Spleen (tissue), 7 donors: ENCODE data around the gene PARD6A.

Experiments
- POLR2A ChIP-seq, 3 donors: fragments of 450-650 bp; IDR thresholded peaks; one replicate each; pipeline ENCODE4 v1.5.1; 2017; ENCODE audit warnings: antibody characterized with exemption in 3 of 3, mild to moderate bottlenecking in 1 of 3
- TF ChIP-seq, protein P1 (sequence below), 11 experiments: fragments of 200-600 bp in 7 of 11; fragments of 450-650 bp in 4 of 11; sonication (generic) in 4 of 11; IDR thresholded peaks in 8 of 11; conservative IDR thresholded peaks in 3 of 11; 1 replicate in 7 of 11; 2 replicates in 4 of 11; pipeline versions ENCODE4 v1.4.0 to v1.8.0; 2016 to 2021; ENCODE audit warnings: antibody characterized with exemption in 11 of 11, inconsistent platforms in 4 of 11, mild to moderate bottlenecking in 1 of 11
- donor health status: DM: no; HTN: no; CAD: no; lungs with moderate emphysema.
- donor health status: DM: no; HTN: no; CAD: no.
- donor health status: DM: no; HTN: no; CAD: no.

DNA sequence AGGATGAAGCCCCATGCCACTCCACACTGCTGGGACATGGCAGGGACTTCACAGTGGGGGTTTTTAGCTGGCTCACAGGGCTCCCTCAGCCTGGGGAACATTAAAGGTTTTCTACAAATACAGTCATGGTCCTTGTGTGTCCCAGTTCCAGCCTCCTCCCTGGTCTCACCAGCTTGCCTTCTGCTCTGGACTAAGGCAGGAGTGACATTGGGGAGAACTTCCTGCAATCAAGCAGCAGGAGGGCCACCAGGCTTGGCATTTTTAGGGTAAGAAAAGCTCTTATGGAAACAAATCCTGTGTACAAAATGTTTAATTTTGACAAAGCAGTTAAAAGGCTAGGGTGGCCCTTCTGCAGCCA, 1.9 kb downstream of the PARD6A start:
- TF ChIP-seq, protein P1, sequence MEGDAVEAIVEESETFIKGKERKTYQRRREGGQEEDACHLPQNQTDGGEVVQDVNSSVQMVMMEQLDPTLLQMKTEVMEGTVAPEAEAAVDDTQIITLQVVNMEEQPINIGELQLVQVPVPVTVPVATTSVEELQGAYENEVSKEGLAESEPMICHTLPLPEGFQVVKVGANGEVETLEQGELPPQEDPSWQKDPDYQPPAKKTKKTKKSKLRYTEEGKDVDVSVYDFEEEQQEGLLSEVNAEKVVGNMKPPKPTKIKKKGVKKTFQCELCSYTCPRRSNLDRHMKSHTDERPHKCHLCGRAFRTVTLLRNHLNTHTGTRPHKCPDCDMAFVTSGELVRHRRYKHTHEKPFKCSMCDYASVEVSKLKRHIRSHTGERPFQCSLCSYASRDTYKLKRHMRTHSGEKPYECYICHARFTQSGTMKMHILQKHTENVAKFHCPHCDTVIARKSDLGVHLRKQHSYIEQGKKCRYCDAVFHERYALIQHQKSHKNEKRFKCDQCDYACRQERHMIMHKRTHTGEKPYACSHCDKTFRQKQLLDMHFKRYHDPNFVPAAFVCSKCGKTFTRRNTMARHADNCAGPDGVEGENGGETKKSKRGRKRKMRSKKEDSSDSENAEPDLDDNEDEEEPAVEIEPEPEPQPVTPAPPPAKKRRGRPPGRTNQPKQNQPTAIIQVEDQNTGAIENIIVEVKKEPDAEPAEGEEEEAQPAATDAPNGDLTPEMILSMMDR (IDR thresholded peaks at IDR 0.05 in 8 of 11, conservative IDR thresholded peaks at IDR 0.05 in 3 of 11): no peak
- TF ChIP-seq POLR2A (IDR thresholded peaks at IDR 0.05): no peak
